Measurements from ENCODE around the gene SLTM.
"Not testable (repeated sequence)": the region's sequence is repeated elsewhere in the genome, so short reads cannot be mapped to it uniquely, and the experiment has no call there.

The SLTM gene

DNA sequence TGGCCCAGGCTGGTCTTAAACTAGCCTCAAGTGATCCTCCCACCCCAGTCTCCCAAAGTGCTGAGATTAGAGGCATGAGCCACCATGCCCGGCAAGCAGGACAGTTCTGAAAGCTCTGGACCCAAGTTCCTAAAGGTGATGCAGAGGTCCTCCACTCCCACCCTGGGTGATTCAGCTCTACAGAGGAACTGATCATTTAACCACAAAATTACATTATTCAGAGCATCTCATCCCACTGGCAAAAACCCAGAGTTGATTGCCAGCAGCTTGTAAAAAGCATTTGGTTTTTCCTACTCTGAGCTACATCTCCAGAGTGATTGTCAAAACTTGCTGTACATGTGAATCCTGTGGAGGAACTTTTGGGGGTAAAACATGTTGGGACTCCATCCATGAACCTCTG, 60.2 kb downstream of the SLTM start:
- DNase-seq = no peak

DNA sequence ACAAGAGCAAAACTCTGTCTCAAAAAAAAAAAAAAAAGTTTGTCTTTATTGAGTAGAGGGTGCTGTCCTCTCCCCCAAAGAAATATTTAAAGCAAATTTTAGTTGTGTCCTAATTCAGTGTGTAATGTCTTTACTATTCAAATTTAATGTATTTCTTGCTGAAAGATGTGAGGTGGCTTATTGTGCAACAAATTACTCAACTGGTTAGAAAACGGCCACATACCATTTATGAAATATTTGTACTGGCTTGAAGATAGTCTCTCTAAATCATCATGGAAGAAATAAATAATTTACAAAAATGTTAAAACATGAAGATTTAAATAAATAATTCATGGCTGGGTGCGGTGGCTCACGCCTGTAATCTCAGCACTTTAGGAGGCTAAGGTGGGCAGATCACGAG, 63.0 kb downstream of the SLTM start:
- DNase-seq = no peak

DNA sequence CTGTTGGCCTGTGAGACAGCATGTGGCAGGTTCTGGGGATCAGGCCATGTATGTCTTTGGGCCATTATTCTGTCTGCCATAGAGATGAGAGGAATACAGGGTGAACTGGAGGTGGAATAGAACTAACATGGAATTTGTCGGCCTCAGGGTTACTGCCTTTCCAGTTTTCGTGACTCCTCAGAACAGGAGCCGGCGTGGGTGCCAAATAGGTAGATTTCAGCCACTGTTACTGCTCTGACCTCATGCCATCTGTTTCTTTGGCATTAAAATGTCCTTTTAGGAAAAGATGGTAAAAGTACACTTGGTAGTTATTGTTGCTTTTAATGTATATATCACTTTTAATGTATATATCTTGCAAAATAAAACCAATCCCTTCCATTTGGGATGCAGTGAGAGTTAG, 65.6 kb downstream of the SLTM start:
- no peak for DNase-seq

DNA sequence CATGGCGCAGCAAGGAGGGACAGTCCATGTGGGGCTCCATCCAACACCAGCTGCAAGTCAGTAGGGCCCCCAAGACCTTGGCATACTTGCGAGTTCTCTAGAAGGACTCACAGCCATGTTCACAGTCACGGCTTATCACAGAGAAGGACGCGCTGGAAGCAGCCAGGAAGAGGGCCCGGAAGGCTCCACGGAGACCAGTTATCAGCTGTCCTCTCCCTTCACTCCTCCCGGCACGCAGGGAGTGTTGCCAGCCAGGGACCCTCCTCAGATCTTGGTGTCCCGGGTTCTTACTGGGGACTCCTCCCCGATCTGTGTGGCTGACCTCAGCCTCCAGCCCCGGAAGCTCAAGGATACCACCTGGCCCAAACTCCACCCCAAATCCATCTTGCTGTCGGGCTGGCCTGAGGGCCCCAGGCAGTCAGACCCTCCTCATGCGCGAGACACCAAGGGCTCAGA, 68.0 kb downstream of the SLTM start:
- DNase-seq = no peak

DNA sequence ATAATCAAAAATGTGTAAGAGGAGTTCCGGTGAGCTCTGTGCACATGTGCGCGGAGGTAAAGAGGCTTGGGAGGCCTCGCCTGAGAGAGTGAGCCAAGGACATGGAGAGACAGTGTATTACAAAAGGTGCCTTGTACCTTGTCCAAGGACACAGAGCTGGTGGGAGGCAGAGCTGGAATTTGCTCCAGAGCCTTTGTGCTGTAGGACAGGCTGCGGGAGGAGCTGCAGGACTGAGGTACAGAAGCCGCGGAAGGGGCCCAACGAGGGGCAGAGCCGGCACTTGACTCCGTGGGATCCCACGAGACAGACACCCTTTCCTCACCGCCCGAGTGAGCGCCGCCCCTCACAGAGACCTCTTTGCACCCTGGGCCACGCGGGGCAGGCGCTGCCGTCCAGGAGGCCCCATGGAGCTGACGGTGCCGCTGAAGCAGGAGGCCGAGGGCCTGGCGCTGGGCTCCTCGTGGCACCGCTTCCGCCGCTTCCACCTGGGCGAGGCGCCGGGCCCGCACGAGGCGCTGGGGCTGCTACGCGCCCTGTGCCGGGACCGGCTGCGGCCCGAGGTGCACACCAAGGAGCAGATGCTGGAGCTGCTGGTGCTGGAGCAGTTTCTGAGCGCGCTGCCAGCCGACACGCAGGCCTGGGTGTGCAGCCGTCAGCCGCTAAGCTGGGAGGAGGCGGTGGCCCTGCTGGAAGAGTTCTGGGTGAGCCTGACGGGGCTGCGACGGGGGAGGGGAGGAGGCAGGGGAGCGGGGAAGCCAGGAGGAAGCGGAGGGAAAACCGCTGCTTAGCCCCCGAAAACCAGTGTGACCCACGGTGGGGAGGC, 68.7 kb downstream of the SLTM start:
- DNase-seq = no peak

DNA sequence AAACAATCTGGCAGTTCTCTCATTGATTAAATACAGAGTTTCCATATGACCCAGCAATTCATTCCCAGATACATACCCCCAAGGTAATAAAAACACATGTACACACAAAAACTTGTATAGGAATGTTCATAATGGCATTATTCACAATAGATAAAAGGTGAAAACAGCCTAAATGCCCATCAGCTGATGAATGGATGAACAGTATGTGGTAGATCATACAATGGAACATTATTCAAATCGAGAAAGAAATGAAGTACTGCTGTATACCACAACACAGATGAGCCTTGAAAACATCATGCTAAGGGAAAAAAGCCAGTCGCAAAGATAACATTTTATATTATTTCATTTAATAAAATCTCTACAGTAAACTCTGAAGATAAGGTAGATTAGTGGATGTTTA, 71.2 kb downstream of the SLTM start:
- DNase-seq = no peak

DNA sequence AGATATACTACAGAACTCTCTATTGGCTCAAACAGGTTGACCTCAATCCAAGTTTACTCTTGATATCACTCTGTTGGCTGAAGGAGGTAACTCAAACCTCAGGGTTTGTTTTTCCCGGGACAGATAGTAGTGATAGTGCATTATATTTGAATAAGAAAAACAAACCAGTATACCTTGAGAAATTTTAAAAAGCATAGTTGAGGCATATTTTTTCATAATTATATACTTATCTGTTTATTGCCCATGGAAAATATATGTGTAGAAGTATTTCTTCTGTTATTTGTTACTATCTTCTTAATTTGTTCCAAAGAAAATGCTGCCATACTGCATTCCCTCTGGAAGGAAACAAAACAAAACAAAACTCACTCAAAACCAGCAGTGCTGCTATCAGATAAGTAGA, 76.9 kb downstream of the SLTM start:
- not testable (repeated sequence) for DNase-seq

DNA sequence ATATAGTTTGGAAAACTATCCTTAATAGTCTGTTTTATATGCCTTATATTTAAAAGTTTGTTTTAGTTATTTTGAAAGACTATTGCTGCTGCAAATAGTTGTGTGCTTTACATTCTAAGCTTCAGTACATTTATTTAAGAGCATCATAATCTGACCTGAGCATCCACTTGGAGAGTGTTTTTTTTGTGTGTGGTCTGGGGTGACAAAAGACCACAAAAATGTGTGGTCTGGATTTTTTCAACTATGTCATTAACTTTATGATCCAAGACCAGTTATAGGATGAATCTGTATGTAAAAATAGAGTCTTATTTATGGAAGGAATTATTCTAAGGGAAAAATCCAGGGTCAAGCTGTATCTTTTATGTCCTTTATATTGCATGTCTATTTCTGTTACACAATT, 77.4 kb downstream of the SLTM start:
- DNase-seq = no peak

DNA sequence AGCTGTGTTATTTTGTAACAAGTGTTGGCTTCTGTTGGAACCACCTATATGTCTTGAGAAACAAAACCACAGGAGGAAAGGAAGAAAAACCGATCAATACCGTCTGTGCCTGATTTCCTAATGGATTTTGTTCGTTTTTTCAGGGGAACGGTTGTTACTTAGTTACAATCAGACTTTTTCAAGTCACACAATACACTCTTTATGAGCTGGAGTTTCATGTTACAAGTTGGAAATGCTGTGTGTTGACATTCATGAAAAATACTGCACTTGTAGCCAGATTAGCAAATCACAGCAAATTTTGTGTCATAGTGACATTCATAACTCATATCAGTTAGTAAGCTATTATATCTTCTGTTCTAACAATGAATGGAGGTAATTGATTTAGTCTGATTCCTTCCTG, 78.9 kb downstream of the SLTM start:
- no peak for DNase-seq

DNA sequence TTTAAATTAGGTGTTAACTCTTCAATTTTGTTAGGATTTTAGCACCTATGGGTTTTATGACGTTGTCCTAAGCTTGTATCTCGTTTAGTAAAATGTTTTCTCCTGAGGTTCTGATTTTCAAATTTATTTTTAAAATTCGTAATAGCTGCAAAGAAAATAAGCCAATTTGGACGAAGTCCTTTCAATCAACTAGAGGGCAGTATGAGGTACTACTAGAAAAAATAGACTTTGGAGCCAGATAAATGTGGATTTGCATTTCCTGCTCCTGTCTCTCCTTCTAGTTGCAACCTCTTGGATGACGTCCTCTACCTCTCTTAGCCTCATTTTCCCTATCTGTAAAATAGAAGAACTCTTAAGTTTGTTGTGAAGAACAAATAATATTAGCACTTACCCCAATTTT, 81.1 kb downstream of the SLTM start:
- no peak for DNase-seq

DNA sequence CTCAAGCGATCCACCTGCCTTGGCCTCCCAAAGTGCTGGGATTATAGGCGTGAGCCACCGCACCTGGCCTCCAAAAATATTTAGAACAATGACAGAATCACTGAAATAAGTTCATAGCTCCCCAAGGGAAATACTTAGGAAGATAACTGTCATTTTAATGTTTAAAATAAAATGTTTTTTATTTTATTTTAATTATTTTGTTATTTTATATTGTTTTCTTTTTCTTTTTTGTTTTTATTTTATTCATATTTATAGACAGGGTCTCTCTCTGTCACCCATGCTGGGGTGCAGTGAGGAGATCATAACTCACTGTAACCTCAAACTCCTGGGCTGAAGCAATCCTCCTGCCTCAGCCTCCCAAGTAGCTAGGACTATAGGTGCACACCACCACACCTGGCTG, 82.3 kb downstream of the SLTM start:
- not testable (repeated sequence) for DNase-seq

DNA sequence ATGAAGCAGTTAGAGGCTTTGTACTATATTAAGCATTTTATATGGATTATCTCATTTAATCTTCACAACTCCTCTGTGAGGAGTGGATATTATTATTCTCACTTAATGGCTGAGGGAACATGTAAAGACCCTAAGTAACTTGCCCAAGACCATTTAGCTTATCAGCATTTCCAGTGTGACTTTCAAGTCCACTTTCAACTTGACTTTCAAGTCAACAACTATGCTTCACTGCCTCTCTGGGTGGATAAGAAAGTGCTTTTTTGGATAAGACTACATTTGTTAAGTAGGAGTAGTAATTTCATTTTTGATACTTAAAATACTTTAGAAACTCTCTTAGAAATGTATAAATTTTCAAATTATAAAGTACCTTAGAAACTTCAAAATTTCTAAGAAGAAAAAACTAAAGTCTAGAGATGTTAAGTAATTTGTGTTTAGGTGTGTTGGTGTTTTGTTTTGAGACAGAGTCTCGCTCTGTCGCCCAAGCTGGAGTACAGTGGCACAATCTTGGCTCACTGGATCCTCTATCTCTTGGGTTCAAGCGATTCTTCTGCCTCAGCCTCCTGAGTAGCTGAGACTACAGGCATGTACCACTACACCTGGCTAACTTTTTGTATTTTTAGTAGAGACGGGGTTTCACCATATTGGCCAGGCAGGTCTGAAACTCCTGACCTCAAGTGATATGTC, 90.6 kb downstream of the SLTM start:
- DNase-seq = no peak

DNA sequence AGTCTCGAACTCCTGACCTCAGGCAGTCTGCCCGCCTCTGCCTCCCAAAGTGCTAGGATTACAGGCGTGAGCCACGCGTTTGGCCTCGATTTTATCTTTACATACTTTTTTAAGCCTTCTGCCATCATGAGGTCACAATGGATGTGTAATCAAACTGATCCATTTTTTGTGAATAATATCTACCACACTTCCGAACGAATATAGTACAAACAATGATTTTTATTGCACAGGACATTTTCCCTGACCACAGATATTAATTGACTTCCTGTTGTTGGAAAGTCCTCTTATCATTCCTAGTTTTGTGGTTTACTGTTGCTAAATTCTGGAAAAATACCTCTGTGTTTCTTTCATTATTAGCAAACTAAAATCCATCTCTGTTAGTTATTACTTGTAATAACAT, 93.4 kb downstream of the SLTM start:
- no peak for DNase-seq

DNA sequence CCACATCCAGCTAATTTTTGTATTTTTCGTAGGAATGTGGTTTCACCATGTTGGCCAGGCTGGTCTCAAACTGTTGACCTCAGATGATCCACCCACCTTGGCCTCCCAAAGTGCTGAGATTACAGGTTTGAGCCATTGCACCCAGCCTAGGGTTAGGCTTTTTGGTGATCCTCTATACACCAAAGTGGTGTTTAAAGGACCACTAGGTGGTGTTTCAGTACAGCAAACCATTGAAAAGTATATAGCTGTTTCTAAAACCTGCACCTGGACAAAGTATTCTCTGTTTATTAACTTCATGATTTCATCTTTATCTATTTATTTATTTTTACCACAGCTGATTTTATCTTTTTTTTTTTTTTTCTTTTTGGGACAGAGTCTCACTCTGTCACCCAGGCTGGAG, 94.0 kb downstream of the SLTM start:
- DNase-seq = no peak

DNA sequence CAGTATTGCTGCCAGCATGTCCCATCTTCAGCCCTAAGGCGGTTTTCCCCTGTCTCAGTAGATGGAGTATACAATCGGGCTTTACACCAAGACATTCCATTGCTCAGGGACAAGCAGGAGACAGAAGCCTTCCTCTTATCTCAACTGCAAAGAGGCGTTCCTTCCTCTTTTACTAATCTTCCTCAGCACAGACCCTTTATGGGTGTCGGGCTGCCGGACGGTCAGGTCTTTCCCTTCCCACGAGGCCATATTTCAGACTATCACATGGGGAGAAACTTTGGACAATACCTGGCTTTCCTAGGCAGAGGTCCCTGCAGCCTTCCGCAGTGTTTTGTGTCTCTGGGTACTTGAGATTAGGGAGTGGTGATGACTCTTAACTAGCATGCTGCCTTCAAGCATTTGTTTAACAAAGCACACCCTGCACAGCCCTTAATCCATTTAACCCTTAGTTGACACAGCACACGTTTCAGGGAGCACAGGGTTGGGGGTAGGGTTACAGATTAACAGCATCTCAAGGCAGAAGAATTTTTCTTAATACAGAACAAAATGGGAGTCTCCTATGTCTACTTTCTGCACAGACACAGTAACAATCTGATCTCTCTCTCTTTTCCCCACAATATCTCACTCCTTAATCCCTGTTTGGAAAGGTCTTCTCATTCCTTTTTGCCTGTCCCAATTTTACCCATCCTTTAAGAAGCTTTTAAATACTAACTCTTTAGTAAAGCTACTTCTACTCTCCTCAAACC, 99.6 kb downstream of the SLTM start:
- not testable (repeated sequence) for DNase-seq

DNA sequence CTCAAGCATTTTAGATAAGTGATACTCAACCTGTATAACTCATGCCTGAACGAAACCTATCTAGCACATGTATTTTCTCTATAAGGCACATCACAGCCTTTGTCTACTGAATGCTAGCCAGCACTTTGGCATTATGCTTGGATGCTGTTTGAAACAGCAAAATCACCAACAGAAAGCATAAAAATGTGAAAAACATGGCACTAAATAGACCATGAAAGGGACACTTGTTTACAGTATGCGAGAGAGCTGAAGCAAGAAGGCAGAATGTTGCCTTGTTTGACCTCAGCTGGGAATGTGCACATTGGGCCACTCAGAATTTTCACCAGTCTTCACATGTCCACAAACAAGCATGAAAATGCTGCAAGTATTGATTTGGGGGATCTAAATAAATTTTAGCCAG, 102.9 kb downstream of the SLTM start:
- DNase-seq = no peak

All from cortex of kidney (tissue), 1 donor.